ENCODE results near the gene ZNF500. TPM values are rescaled to one million over a fixed set of nuclear protein-coding genes. Genes with fewer than 3 reads are reported as not detected.

Gene ZNF500
- total and polyA plus RNA-seq, 2 donors (not counting 3 experiments of a cell fraction or from before 2014, with no cell fraction given): 8.6 to 13.5 TPM

- no peak for FAIRE-seq
- dilution Hi-C loops (cut with MboI; ENCODE audit: extremely low pct_ligation_motif_present, low sequenced_read_pairs): no loop called here
- POLR2A ChIA-PET: no interaction called here
Measured at GRCh38 chr16:4753227-4753626, 13.7 kb downstream of the ZNF500 start.

GRCh38 chr16:4752351-4753100, 14.4 kb downstream of the ZNF500 start:
- intact Hi-C loops (cut with micrococcal nuclease): no loop called here
- CTCF ChIA-PET: no interaction called here
- TF ChIP-seq POLR2A (IDR thresholded peaks at IDR 0.05; ENCODE audit: low read depth, low read length) (no peak), POLR2AphosphoS5 (IDR thresholded peaks at IDR 0.05; ENCODE audit: insufficient read depth, low read depth, low read length) (no peak), CTCF (IDR thresholded peaks at IDR 0.05; ENCODE audit: extremely low read depth in 1 of 2, insufficient read depth in 1 of 2, low read depth in 1 of 2, low read length in 2 of 2) (no peak), FOS (IDR thresholded peaks at IDR 0.05; ENCODE audit: borderline replicate concordance, insufficient read depth, low read length) (no peak), MAX (IDR thresholded peaks at IDR 0.05; ENCODE audit: insufficient read depth, insufficient read length) (no peak), EZH2 (IDR thresholded peaks at IDR 0.05; ENCODE audit: borderline replicate concordance, low read depth, low read length, severe bottlenecking) (no peak), JUN (IDR thresholded peaks at IDR 0.05; ENCODE audit: borderline replicate concordance, insufficient read depth, insufficient read length, low read depth) (no peak), MYC (IDR thresholded peaks at IDR 0.05; ENCODE audit: low read depth, low read length) (no peak), GATA2 (IDR thresholded peaks at IDR 0.05; ENCODE audit: insufficient read depth, insufficient read length, low read depth, low read length) (no peak)

More at GRCh38 chr16:4753227-4753626, 13.7 kb downstream of the ZNF500 start:
- H3K9me1 ChIP-seq (replicated peaks; ENCODE audit: control insufficient read depth, extremely low read depth, insufficient read depth, low read length): no peaks in the 10 kb centered on the region
- no peak for DNase-seq (ENCODE audit: low read depth, low spot score)
- BruUV-seq (replicated peaks): no TSS peak
- no peaks in the 10 kb centered on the region for H4K20me1 ChIP-seq (replicated peaks; ENCODE audit: control insufficient read depth, extremely low read depth, insufficient read depth, low read length)
- peaks cover 9 to 23% of the 10 kb centered on the region in 2 experiments for H3K36me3 ChIP-seq (ENCODE audit: control insufficient read depth in 2 of 2, extremely low read depth in 1 of 2, insufficient read depth in 2 of 2, low read length in 2 of 2)
- H3K9ac ChIP-seq (replicated peaks; ENCODE audit: extremely low read depth, insufficient read depth, low read length): no peak overlapping the region
- H3K9me3 ChIP-seq (replicated peaks; ENCODE audit: control insufficient read depth, insufficient read depth, low read length): no peaks in the 10 kb centered on the region
- intact Hi-C loops (cut with micrococcal nuclease): no loop called here
- no peaks in the 10 kb centered on the region for H3K4me1 ChIP-seq (ENCODE audit: control insufficient read depth, extremely low read depth, insufficient read depth, low read length)
- TF ChIP-seq MYC (IDR thresholded peaks at IDR 0.05; ENCODE audit: low read depth, low read length): no peak
- TF ChIP-seq MAX (IDR thresholded peaks at IDR 0.05; ENCODE audit: insufficient read depth, insufficient read length): no peak
- no peak for TF ChIP-seq GATA2 (IDR thresholded peaks at IDR 0.05; ENCODE audit: insufficient read depth, insufficient read length, low read depth, low read length)
- H3K4me3 ChIP-seq (replicated peaks in 1 of 3; ENCODE audit: insufficient read depth in 1 of 3, low read depth in 1 of 3, low read length in 3 of 3): no peak overlapping the region
- no peak overlapping the region for H3K27ac ChIP-seq (ENCODE audit: insufficient read depth, low read depth, low read length)
- CTCF ChIA-PET: no interaction called here
- H3K27me3 ChIP-seq (ENCODE audit: control insufficient read depth in 2 of 2, insufficient read depth in 2 of 2, low read length in 2 of 2): no peaks in the 10 kb centered on the region
- H3K79me2 ChIP-seq (ENCODE audit: control insufficient read depth, insufficient read depth, low read length): peaks cover 2% of the 10 kb centered on the region
- H3K4me2 ChIP-seq (ENCODE audit: insufficient read depth, low read length): no peak overlapping the region
- no peak overlapping the region for H2AFZ ChIP-seq (ENCODE audit: low read depth, low read length)

More at GRCh38 chr16:4752351-4753100, 14.4 kb downstream of the ZNF500 start:
- Histone ChIP-seq H3K4me2 (ENCODE audit: insufficient read depth, low read length) (no peak overlapping the region), H3K36me3 (ENCODE audit: control insufficient read depth in 2 of 2, extremely low read depth in 1 of 2, insufficient read depth in 2 of 2, low read length in 2 of 2) (peaks cover 9 to 22% of the 10 kb centered on the region in 2 experiments), H2AFZ (ENCODE audit: low read depth, low read length) (no peak overlapping the region), H3K4me3 (replicated peaks in 1 of 3; ENCODE audit: insufficient read depth in 1 of 3, low read depth in 1 of 3, low read length in 3 of 3) (no peak overlapping the region), H3K4me1 (ENCODE audit: control insufficient read depth, extremely low read depth, insufficient read depth, low read length) (no peaks in the 10 kb centered on the region), H3K9me3 (replicated peaks; ENCODE audit: control insufficient read depth, insufficient read depth, low read length) (no peaks in the 10 kb centered on the region), H3K27ac (ENCODE audit: insufficient read depth, low read depth, low read length) (no peak overlapping the region), H3K79me2 (ENCODE audit: control insufficient read depth, insufficient read depth, low read length) (peaks cover 2% of the 10 kb centered on the region), H3K27me3 (ENCODE audit: control insufficient read depth in 2 of 2, insufficient read depth in 2 of 2, low read length in 2 of 2) (no peaks in the 10 kb centered on the region), H4K20me1 (replicated peaks; ENCODE audit: control insufficient read depth, extremely low read depth, insufficient read depth, low read length) (no peaks in the 10 kb centered on the region), H3K9ac (replicated peaks; ENCODE audit: extremely low read depth, insufficient read depth, low read length) (no peak overlapping the region), H3K9me1 (replicated peaks; ENCODE audit: control insufficient read depth, extremely low read depth, insufficient read depth, low read length) (no peaks in the 10 kb centered on the region)
- dilution Hi-C loops (cut with MboI; ENCODE audit: extremely low pct_ligation_motif_present, low sequenced_read_pairs): no loop called here
- no TSS peak for BruUV-seq (replicated peaks)
- no peak for FAIRE-seq
- POLR2A ChIA-PET: no interaction called here
- no peak for DNase-seq (ENCODE audit: low read depth, low spot score)
